Activated B cell treated with CpG ODN at 0.5 μM for 24 hours (primary cell): Measurements from ENCODE around the gene MAML2. TPM values are rescaled to one million over a fixed set of nuclear protein-coding genes. Genes with fewer than 3 reads are reported as not detected.

Experiments used
- ATAC-seq: fragments of 200-7000 bp; cut with Tn5 transposase; one replicate; pipeline ENCODE4 v1.10.0; 2021; ENCODE audit warnings: low read depth, mild to moderate bottlenecking, moderate library complexity
- CTCF ChIA-PET: fragments of 350-600 bp; sonication (Branson Sonifier 250); formaldehyde crosslinking; loops from one replicate; lab custom pipeline; 2021; ENCODE audit warnings: antibody characterized with exemption; lab: Charles Lee
- POLR2A ChIA-PET: fragments of 350-600 bp; sonication (Branson Sonifier 250); formaldehyde crosslinking; loops from one replicate; lab custom pipeline; 2021; ENCODE audit warnings: antibody characterized with exemption; lab: Charles Lee
- DNase-seq: peaks from one replicate; pipeline ENCODE4 v3.0.0; 2022
- H3K27ac Mint-ChIP-seq: one replicate; pipeline ENCODE4 v1.8.0; 2020; ENCODE audit warnings: mixed read lengths
- H3K27me3 Mint-ChIP-seq: one replicate; pipeline ENCODE4 v1.8.0; 2021; ENCODE audit warnings: mixed read lengths
- H3K36me3 Mint-ChIP-seq: one replicate; pipeline ENCODE4 v1.8.0; 2021; ENCODE audit warnings: low read depth, mixed read lengths
- H3K4me1 Mint-ChIP-seq: one replicate; pipeline ENCODE4 v1.8.0; 2021; ENCODE audit warnings: mixed read lengths
- H3K4me3 Mint-ChIP-seq: one replicate; pipeline ENCODE4 v1.8.0; 2020; ENCODE audit warnings: mild to moderate bottlenecking, mixed read lengths
- H3K9me3 Mint-ChIP-seq: one replicate; pipeline ENCODE4 v1.8.0; 2020; ENCODE audit warnings: mixed read lengths
- CTCF ChIP-seq: fragments of 200-600 bp; IDR thresholded peaks from one replicate; pipeline ENCODE4 v1.8.0; 2022; ENCODE audit warnings: antibody characterized with exemption, mild to moderate bottlenecking
- intact Hi-C: fragments of 100-400 bp; cut with micrococcal nuclease; formaldehyde crosslinking; loops from one replicate; pipeline ENCODE4 v1.15.1; 2024
- total RNA-seq: library from RNA; stranded (reverse); gene quantifications from 2 replicates; pipeline ENCODE4 v1.2.3, GENCODE V29; 2022

MAML2 gene
- total RNA-seq, 1 donor from 2014 or later = 24.8 TPM

- peaks cover 57% of the 10 kb centered on the region for H3K4me1 Mint-ChIP-seq
- POLR2A ChIA-PET = interaction anchor here (0.5 to 1.1 kb wide), 2 partner anchors 11 to 383 kb away, joined by 3 to 4 read pairs; no protein-coding TSS in a partner anchor
These were observed 36.9 kb downstream of the MAML2 start for GRCh38 chr11:96306071-96306470.

GRCh38 chr11:96303980-96304379 is 39.0 kb downstream of the MAML2 start:
- Mint-ChIP-seq H3K27me3 (no peaks in the 10 kb centered on the region), H3K27ac (no peak overlapping the region), H3K36me3 (peaks cover 9% of the 10 kb centered on the region), H3K9me3 (no peaks in the 10 kb centered on the region), H3K4me3 (no peak overlapping the region), H3K4me1 (peaks cover 65% of the 10 kb centered on the region)
- no peak for TF ChIP-seq CTCF
- ATAC-seq (no peak), DNase-seq (no peak)
- ChIA-PET POLR2A (no interaction called here), CTCF (interaction anchor here (1.5 kb wide), 1 partner anchor 39 kb away, joined by 3 read pairs; the partner anchor contains the start of gene MAML2)
- intact Hi-C loops = loop anchor here (2.0 kb wide), 1 partner anchor 15 kb away; no protein-coding TSS in a partner anchor

More at GRCh38 chr11:96306071-96306470, 36.9 kb downstream of the MAML2 start:
- H3K4me3 Mint-ChIP-seq = no peak overlapping the region
- H3K36me3 Mint-ChIP-seq = peaks cover 3% of the 10 kb centered on the region
- no peak for TF ChIP-seq CTCF
- CTCF ChIA-PET = interaction anchor here (1.0 kb wide), 1 partner anchor 294 kb away, joined by 4 read pairs; no protein-coding TSS in a partner anchor
- no peak overlapping the region for H3K27ac Mint-ChIP-seq
- no peak for ATAC-seq
- no peaks in the 10 kb centered on the region for H3K27me3 Mint-ChIP-seq
- DNase-seq = no peak
- no peaks in the 10 kb centered on the region for H3K9me3 Mint-ChIP-seq
- intact Hi-C loops = loop anchor here (2.0 kb wide), 1 partner anchor 33 kb away; no protein-coding TSS in a partner anchor

GRCh38 chr11:96303064-96303463 is 39.9 kb downstream of the MAML2 start:
- peaks cover 13% of the 10 kb centered on the region for H3K36me3 Mint-ChIP-seq
- H3K27me3 Mint-ChIP-seq = no peaks in the 10 kb centered on the region
- ChIA-PET POLR2A (no interaction called here), CTCF (interaction anchor here (1.5 kb wide), 1 partner anchor 40 kb away, joined by 3 read pairs; the partner anchor contains the start of gene MAML2)
- H3K27ac Mint-ChIP-seq = no peak overlapping the region
- H3K4me1 Mint-ChIP-seq = peaks cover 63% of the 10 kb centered on the region
- no peak for TF ChIP-seq CTCF
- H3K4me3 Mint-ChIP-seq = no peak overlapping the region
- DNase-seq (no peak), ATAC-seq (peak; percentile 42)
- intact Hi-C loops = loop anchor here (2.0 kb wide), 1 partner anchor 16 kb away; no protein-coding TSS in a partner anchor
- H3K9me3 Mint-ChIP-seq = no peaks in the 10 kb centered on the region

- intact Hi-C loops = loop anchor here (2.0 kb wide), 1 partner anchor 17 kb away; no protein-coding TSS in a partner anchor
- TF ChIP-seq CTCF = no peak
- POLR2A ChIA-PET = no interaction called here
- peaks cover 15% of the 10 kb centered on the region for H3K36me3 Mint-ChIP-seq
- H3K4me1 Mint-ChIP-seq = peaks cover 52% of the 10 kb centered on the region
- H3K27ac Mint-ChIP-seq = no peak overlapping the region
- CTCF ChIA-PET = no interaction called here
- ATAC-seq (no peak), DNase-seq (no peak)
- H3K4me3 Mint-ChIP-seq = no peak overlapping the region
- H3K27me3 Mint-ChIP-seq = no peaks in the 10 kb centered on the region
- H3K9me3 Mint-ChIP-seq = no peaks in the 10 kb centered on the region
These were observed 41.2 kb downstream of the MAML2 start for GRCh38 chr11:96301818-96302217.

- Mint-ChIP-seq H3K4me3 (no peak overlapping the region), H3K4me1 (peaks cover 56% of the 10 kb centered on the region), H3K27ac (peak overlapping the region; percentile 12), H3K27me3 (no peaks in the 10 kb centered on the region), H3K9me3 (no peaks in the 10 kb centered on the region), H3K36me3 (peaks cover 18% of the 10 kb centered on the region)
- ChIA-PET POLR2A (interaction anchor here (0.6 to 1.2 kb wide), 3 partner anchors 12 to 78 kb away, joined by 3 to 6 read pairs (median 3); no protein-coding TSS in a partner anchor), CTCF (no interaction called here)
- TF ChIP-seq CTCF = no peak
- DNase-seq = no peak
- no peak for ATAC-seq
- intact Hi-C loops = no loop called here
These were observed 43.7 kb downstream of the MAML2 start for GRCh38 chr11:96299155-96299888.
